ENCODE data around the gene DPP6. TPM values are rescaled to one million over a fixed set of nuclear protein-coding genes. Genes with fewer than 3 reads are reported as not detected.

DPP6 gene
- total and polyA plus RNA-seq, 10 donors: 0.11 to 8.7 (median 3.0) TPM

DNA sequence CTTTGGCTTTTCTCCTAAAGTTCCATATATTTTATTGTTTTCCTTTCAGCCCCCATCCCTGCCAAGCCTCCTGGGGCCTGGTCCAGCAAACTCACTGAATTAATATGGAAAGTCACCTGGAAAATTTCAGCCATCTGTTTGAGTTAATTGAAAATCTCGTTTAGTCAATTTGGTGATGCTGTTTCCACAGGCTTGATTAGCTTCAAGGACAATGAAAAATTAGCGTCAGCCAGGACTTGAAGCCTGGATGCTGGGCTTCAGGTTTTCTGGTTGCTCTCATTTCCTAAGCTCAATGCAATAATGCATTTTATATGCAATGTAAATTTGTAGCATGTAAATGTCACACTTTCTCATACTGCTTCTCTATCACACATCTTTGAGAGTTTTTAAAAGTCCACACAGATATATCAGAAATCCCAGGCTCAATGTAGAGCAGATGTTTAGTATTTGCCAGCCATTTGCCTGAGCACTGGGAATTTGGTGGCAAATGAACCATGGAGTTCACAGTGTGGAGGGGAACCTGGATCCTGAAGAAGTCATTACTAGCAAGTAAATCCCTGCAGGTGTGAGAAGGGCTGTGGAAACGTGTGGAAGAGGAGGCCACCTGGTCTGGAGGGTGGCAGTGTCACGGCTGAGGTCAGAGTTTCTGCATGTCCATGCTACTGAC is 722.2 kb downstream of the DPP6 start:
- no peaks in the 10 kb centered on the region for H3K27me3 ChIP-seq (replicated peaks in 1 of 7)
- TF ChIP-seq POLR2A (IDR thresholded peaks at IDR 0.05) (no peak), POLR2AphosphoS5 (IDR thresholded peaks at IDR 0.05) (no peak)
- TF ChIP-seq, protein P1, sequence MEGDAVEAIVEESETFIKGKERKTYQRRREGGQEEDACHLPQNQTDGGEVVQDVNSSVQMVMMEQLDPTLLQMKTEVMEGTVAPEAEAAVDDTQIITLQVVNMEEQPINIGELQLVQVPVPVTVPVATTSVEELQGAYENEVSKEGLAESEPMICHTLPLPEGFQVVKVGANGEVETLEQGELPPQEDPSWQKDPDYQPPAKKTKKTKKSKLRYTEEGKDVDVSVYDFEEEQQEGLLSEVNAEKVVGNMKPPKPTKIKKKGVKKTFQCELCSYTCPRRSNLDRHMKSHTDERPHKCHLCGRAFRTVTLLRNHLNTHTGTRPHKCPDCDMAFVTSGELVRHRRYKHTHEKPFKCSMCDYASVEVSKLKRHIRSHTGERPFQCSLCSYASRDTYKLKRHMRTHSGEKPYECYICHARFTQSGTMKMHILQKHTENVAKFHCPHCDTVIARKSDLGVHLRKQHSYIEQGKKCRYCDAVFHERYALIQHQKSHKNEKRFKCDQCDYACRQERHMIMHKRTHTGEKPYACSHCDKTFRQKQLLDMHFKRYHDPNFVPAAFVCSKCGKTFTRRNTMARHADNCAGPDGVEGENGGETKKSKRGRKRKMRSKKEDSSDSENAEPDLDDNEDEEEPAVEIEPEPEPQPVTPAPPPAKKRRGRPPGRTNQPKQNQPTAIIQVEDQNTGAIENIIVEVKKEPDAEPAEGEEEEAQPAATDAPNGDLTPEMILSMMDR (IDR thresholded peaks at IDR 0.05 in 8 of 11, conservative IDR thresholded peaks at IDR 0.05 in 3 of 11): no peak
- no peak overlapping the region for H3K27ac ChIP-seq
- WGBS, 5 donors: 61 to 74% (median 71%) methylated on average over 4 of the region's 4 CpGs
- H3K4me1 ChIP-seq: no peaks in the 10 kb centered on the region
- no peak for DNase-seq
- H3K4me3 ChIP-seq: no peak overlapping the region
- intact Hi-C loops (cut with DNase I; ENCODE audit: low total_unique reads): no loop called here
- peaks cover 0 to 17% (median 0%) of the 10 kb centered on the region in 8 donors for H3K9me3 ChIP-seq
- no peaks in the 10 kb centered on the region for H3K36me3 ChIP-seq

DNA sequence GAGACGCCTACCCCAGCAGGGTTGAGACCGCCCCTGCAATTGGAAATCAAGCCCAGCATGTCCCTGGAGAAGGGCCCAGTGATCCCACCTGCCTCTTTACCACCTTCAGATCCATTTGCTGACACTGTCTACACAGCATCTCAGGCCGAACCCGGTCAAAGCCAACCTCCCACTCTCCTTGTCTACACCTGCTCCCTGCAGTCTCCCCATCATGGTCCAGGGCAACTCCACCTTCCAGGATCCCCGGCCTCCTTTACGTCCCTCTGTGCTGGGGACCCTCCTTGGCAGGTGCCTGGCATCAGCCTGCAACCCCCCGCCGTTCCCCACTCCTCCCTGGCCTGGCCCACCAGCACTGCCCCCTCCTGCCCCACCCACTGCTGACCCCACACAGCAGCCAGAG is 723.5 kb downstream of the DPP6 start:
- no peak overlapping the region for H3K4me3 ChIP-seq
- WGBS, 5 donors: 89 to 96% (median 91%) methylated on average over 8 of the region's 8 CpGs
- peaks cover 0 to 17% (median 0%) of the 10 kb centered on the region in 8 donors for H3K9me3 ChIP-seq
- no peak overlapping the region for H3K27ac ChIP-seq
- DNase-seq: no peak
- H3K4me1 ChIP-seq: no peaks in the 10 kb centered on the region
- intact Hi-C loops (cut with DNase I; ENCODE audit: low total_unique reads): no loop called here
- TF ChIP-seq POLR2AphosphoS5 (IDR thresholded peaks at IDR 0.05): no peak
- TF ChIP-seq POLR2A (IDR thresholded peaks at IDR 0.05): no peak
- TF ChIP-seq, protein P1 (IDR thresholded peaks at IDR 0.05 in 8 of 11, conservative IDR thresholded peaks at IDR 0.05 in 3 of 11): no peak
- no peaks in the 10 kb centered on the region for H3K36me3 ChIP-seq
- no peaks in the 10 kb centered on the region for H3K27me3 ChIP-seq (replicated peaks in 1 of 7)

DNA sequence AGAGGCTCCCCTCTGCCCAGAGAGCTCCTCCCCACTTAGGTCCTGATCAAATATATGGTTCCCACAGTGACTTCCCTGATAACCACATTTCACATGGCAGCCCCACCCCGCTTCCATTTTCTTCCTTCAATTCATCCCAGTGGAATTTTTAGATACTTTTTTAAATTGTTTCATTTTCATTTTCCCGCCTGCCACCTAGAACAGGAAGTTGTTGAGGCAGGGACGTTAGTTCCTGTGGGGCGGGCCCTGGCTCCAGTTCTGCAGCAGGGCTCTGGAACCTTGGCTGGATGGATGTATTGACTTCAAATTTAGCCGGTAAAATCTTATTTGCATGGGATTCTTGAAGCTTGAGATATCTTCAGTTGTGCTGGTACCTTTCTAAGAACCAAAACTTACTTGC is 724.2 kb downstream of the DPP6 start:
- intact Hi-C loops (cut with DNase I; ENCODE audit: low total_unique reads): no loop called here
- Histone ChIP-seq H3K36me3 (no peaks in the 10 kb centered on the region), H3K27me3 (replicated peaks in 1 of 7) (no peaks in the 10 kb centered on the region), H3K4me3 (no peak overlapping the region), H3K9me3 (peaks cover 0 to 10% (median 0%) of the 10 kb centered on the region in 8 donors), H3K4me1 (no peaks in the 10 kb centered on the region), H3K27ac (no peak overlapping the region)
- TF ChIP-seq, protein P1 (IDR thresholded peaks at IDR 0.05 in 8 of 11, conservative IDR thresholded peaks at IDR 0.05 in 3 of 11): no peak
- TF ChIP-seq POLR2A (IDR thresholded peaks at IDR 0.05): no peak
- TF ChIP-seq POLR2AphosphoS5 (IDR thresholded peaks at IDR 0.05): no peak
- DNase-seq: no peak
- WGBS, 5 donors: 45 to 46% (median 46%) methylated on average over 5 of the region's 5 CpGs

DNA sequence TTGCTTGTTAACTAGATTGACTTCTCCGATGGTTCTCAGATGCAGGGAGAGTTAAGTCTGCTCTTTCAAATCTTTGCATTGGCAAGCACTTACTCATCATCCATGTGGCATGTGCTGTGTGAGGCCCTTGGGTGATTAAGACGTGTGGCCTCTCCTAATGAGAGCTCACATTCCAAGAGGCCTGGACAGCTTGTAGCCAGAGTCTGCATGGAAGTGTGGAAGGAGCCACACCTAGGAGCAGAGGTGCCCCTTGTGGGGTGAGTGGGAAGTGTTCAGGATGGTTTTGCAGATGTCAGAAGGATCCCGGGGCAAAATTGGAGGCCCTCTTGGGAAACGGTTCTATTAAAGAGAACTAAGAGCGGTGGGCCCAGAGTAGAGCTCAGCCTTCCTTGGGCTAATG is 724.8 kb downstream of the DPP6 start:
- H3K4me1 ChIP-seq: no peaks in the 10 kb centered on the region
- intact Hi-C loops (cut with DNase I; ENCODE audit: low total_unique reads): no loop called here
- H3K27ac ChIP-seq: no peak overlapping the region
- H3K36me3 ChIP-seq: no peaks in the 10 kb centered on the region
- H3K4me3 ChIP-seq: no peak overlapping the region
- DNase-seq: no peak
- no peaks in the 10 kb centered on the region for H3K27me3 ChIP-seq (replicated peaks in 1 of 7)
- peaks cover 0 to 9% (median 0%) of the 10 kb centered on the region in 8 donors for H3K9me3 ChIP-seq
- TF ChIP-seq POLR2A (IDR thresholded peaks at IDR 0.05) (no peak), POLR2AphosphoS5 (IDR thresholded peaks at IDR 0.05) (no peak)
- TF ChIP-seq, protein P1 (IDR thresholded peaks at IDR 0.05 in 8 of 11, conservative IDR thresholded peaks at IDR 0.05 in 3 of 11): no peak
- WGBS, 5 donors: 80 to 92% (median 85%) methylated on average over 5 of the region's 5 CpGs
